ENCODE results near the gene RABEPK.
A peak's percentile ranks its signal among the peaks of the same experiment; 100 is the strongest.
"Not testable (repeated sequence)": the region's sequence is repeated elsewhere in the genome, so short reads cannot be mapped to it uniquely, and the experiment has no call there.

The RABEPK gene

GRCh38 chr9:125195591-125195990, 4.8 kb upstream of the RABEPK start:
- not testable (repeated sequence) for H3K4me1 ChIP-seq (ENCODE audit: control insufficient read depth, insufficient read depth, low read length, poor library complexity, severe bottlenecking); H3K9me3 ChIP-seq (ENCODE audit: control insufficient read depth, low read length); H3K27ac ChIP-seq (ENCODE audit: low read depth, low read length, severe bottlenecking); H3K36me3 ChIP-seq (ENCODE audit: control insufficient read depth, insufficient read depth, low read length); H3K4me3 ChIP-seq (ENCODE audit: extremely low read depth, insufficient read depth, low read length, poor library complexity, severe bottlenecking)
- WGBS, 2 experiments (ENCODE audit: insufficient coverage in 2 of 2), result no CpG with 5 or more reads among the region's 1 CpG

GRCh38 chr9:125202846-125203618, 2.7 kb downstream of the RABEPK start:
- Histone ChIP-seq H3K27ac (ENCODE audit: low read depth, low read length, severe bottlenecking) (no peak overlapping the region), H3K4me1 (ENCODE audit: control insufficient read depth, insufficient read depth, low read length, poor library complexity, severe bottlenecking) (no peaks in the 10 kb centered on the region), H3K9me3 (ENCODE audit: control insufficient read depth, low read length) (no peaks in the 10 kb centered on the region), H3K36me3 (ENCODE audit: control insufficient read depth, insufficient read depth, low read length) (peaks cover 25% of the 10 kb centered on the region), H3K4me3 (ENCODE audit: extremely low read depth, insufficient read depth, low read length, poor library complexity, severe bottlenecking) (no peak overlapping the region)
- no CpG with 5 or more reads among the region's 1 CpG for WGBS, 2 experiments (ENCODE audit: insufficient coverage in 2 of 2)

GRCh38 chr9:125204477-125204876, 4.1 kb downstream of the RABEPK start:
- 91 to 100% methylated on average over 2 to 3 of the region's 3 CpGs for WGBS, 2 experiments (ENCODE audit: insufficient coverage in 2 of 2)
- Histone ChIP-seq H3K4me3 (ENCODE audit: extremely low read depth, insufficient read depth, low read length, poor library complexity, severe bottlenecking) (no peak overlapping the region), H3K27ac (ENCODE audit: low read depth, low read length, severe bottlenecking) (no peak overlapping the region), H3K9me3 (ENCODE audit: control insufficient read depth, low read length) (no peaks in the 10 kb centered on the region), H3K4me1 (ENCODE audit: control insufficient read depth, insufficient read depth, low read length, poor library complexity, severe bottlenecking) (no peaks in the 10 kb centered on the region), H3K36me3 (ENCODE audit: control insufficient read depth, insufficient read depth, low read length) (peaks cover 31% of the 10 kb centered on the region)

- peaks cover 56% of the 10 kb centered on the region for H3K36me3 ChIP-seq (ENCODE audit: control insufficient read depth, insufficient read depth, low read length)
- no peaks in the 10 kb centered on the region for H3K9me3 ChIP-seq (ENCODE audit: control insufficient read depth, low read length)
- no peaks in the 10 kb centered on the region for H3K4me1 ChIP-seq (ENCODE audit: control insufficient read depth, insufficient read depth, low read length, poor library complexity, severe bottlenecking)
- no peak overlapping the region for H3K4me3 ChIP-seq (ENCODE audit: extremely low read depth, insufficient read depth, low read length, poor library complexity, severe bottlenecking)
- no peak overlapping the region for H3K27ac ChIP-seq (ENCODE audit: low read depth, low read length, severe bottlenecking)
- WGBS, 2 experiments (ENCODE audit: insufficient coverage in 2 of 2), result 100% methylated on average over 3 to 5 of the region's 5 CpGs
Measured at GRCh38 chr9:125214186-125214585, 13.8 kb downstream of the RABEPK start.

- Histone ChIP-seq H3K36me3 (ENCODE audit: control insufficient read depth, insufficient read depth, low read length) (peaks cover 51% of the 10 kb centered on the region), H3K27ac (ENCODE audit: low read depth, low read length, severe bottlenecking) (no peak overlapping the region), H3K4me1 (ENCODE audit: control insufficient read depth, insufficient read depth, low read length, poor library complexity, severe bottlenecking) (no peaks in the 10 kb centered on the region), H3K4me3 (ENCODE audit: extremely low read depth, insufficient read depth, low read length, poor library complexity, severe bottlenecking) (no peak overlapping the region), H3K9me3 (ENCODE audit: control insufficient read depth, low read length) (no peaks in the 10 kb centered on the region)
- WGBS, 2 experiments (ENCODE audit: insufficient coverage in 2 of 2), result 100% methylated on average over 2 of the region's 3 CpGs; no CpG with 5 or more reads in 1 of the 2 experiments
Measured at GRCh38 chr9:125218621-125219020, 18.3 kb downstream of the RABEPK start.

- H3K4me1 ChIP-seq (ENCODE audit: control insufficient read depth, insufficient read depth, low read length, poor library complexity, severe bottlenecking); H3K27ac ChIP-seq (ENCODE audit: low read depth, low read length, severe bottlenecking); H3K4me3 ChIP-seq (ENCODE audit: extremely low read depth, insufficient read depth, low read length, poor library complexity, severe bottlenecking); H3K9me3 ChIP-seq (ENCODE audit: control insufficient read depth, low read length): not testable (repeated sequence)
- H3K36me3 ChIP-seq (ENCODE audit: control insufficient read depth, insufficient read depth, low read length), result peaks cover 40% of the 10 kb centered on the region
Measured at GRCh38 chr9:125224858-125225257, 24.5 kb downstream of the RABEPK start.

- H3K36me3 ChIP-seq (ENCODE audit: control insufficient read depth, insufficient read depth, low read length), result peaks cover 35% of the 10 kb centered on the region
- H3K27ac ChIP-seq (ENCODE audit: low read depth, low read length, severe bottlenecking), result no peak overlapping the region
- WGBS, 2 experiments (ENCODE audit: insufficient coverage in 2 of 2), result 100% methylated on average over 1 to 5 of the region's 6 CpGs
- no peaks in the 10 kb centered on the region for H3K9me3 ChIP-seq (ENCODE audit: control insufficient read depth, low read length)
- no peak overlapping the region for H3K4me3 ChIP-seq (ENCODE audit: extremely low read depth, insufficient read depth, low read length, poor library complexity, severe bottlenecking)
- no peaks in the 10 kb centered on the region for H3K4me1 ChIP-seq (ENCODE audit: control insufficient read depth, insufficient read depth, low read length, poor library complexity, severe bottlenecking)
Measured at GRCh38 chr9:125227761-125228160, 27.4 kb downstream of the RABEPK start.

GRCh38 chr9:125233678-125234077, 33.3 kb downstream of the RABEPK start:
- H3K36me3 ChIP-seq (ENCODE audit: control insufficient read depth, insufficient read depth, low read length), result peaks cover 73% of the 10 kb centered on the region
- WGBS, 2 experiments (ENCODE audit: insufficient coverage in 2 of 2), result 40 to 79% methylated on average over 1 to 2 of the region's 3 CpGs
- no peaks in the 10 kb centered on the region for H3K9me3 ChIP-seq (ENCODE audit: control insufficient read depth, low read length)
- peaks cover 24% of the 10 kb centered on the region for H3K4me1 ChIP-seq (ENCODE audit: control insufficient read depth, insufficient read depth, low read length, poor library complexity, severe bottlenecking)
- no peak overlapping the region for H3K4me3 ChIP-seq (ENCODE audit: extremely low read depth, insufficient read depth, low read length, poor library complexity, severe bottlenecking)
- H3K27ac ChIP-seq (ENCODE audit: low read depth, low read length, severe bottlenecking), result peak overlapping the region; percentile 89

- H3K4me3 ChIP-seq (ENCODE audit: extremely low read depth, insufficient read depth, low read length, poor library complexity, severe bottlenecking); H3K9me3 ChIP-seq (ENCODE audit: control insufficient read depth, low read length): not testable (repeated sequence)
- peaks cover 26% of the 10 kb centered on the region for H3K4me1 ChIP-seq (ENCODE audit: control insufficient read depth, insufficient read depth, low read length, poor library complexity, severe bottlenecking)
- 92 to 100% methylated on average over 2 to 3 of the region's 8 CpGs for WGBS, 2 experiments (ENCODE audit: insufficient coverage in 2 of 2)
- H3K27ac ChIP-seq (ENCODE audit: low read depth, low read length, severe bottlenecking), result peak overlapping the region; percentile 89
- H3K36me3 ChIP-seq (ENCODE audit: control insufficient read depth, insufficient read depth, low read length), result peaks cover 77% of the 10 kb centered on the region
Measured at GRCh38 chr9:125234099-125234498, 33.8 kb downstream of the RABEPK start.

GRCh38 chr9:125235804-125236519, 35.6 kb downstream of the RABEPK start:
- H3K9me3 ChIP-seq (ENCODE audit: control insufficient read depth, low read length), result no peaks in the 10 kb centered on the region
- H3K27ac ChIP-seq (ENCODE audit: low read depth, low read length, severe bottlenecking), result peak overlapping the region; percentile 66
- WGBS, 2 experiments (ENCODE audit: insufficient coverage in 2 of 2), result 90 to 92% methylated on average over 3 of the region's 5 CpGs
- peaks cover 29% of the 10 kb centered on the region for H3K4me1 ChIP-seq (ENCODE audit: control insufficient read depth, insufficient read depth, low read length, poor library complexity, severe bottlenecking)
- H3K36me3 ChIP-seq (ENCODE audit: control insufficient read depth, insufficient read depth, low read length), result peaks cover 80% of the 10 kb centered on the region
- H3K4me3 ChIP-seq (ENCODE audit: extremely low read depth, insufficient read depth, low read length, poor library complexity, severe bottlenecking), result peak overlapping the region; percentile 16
